Pancreas (tissue), 10 donors: ENCODE results near the gene GALNT17. TPM values are rescaled to one million over a fixed set of nuclear protein-coding genes. Genes with fewer than 3 reads are reported as not detected.

ENCODE experiments used
- ATAC-seq, 4 donors: fragments of 200-7000 bp; cut with Tn5 transposase; one replicate each; pipeline versions ENCODE4 v1.8.0 to v1.9.1; 2020; ENCODE audit warnings: mild to moderate bottlenecking in 4 of 4, moderate library complexity in 4 of 4
- DNase-seq, 6 donors: peaks; one replicate each; pipeline ENCODE4 v3.0.0-alpha.2; 2020
- FAIRE-seq: peaks from 2 replicates; lab custom pipeline; 2012; peaks lifted over from hg19 to GRCh38; lab: Jason Lieb, UNC
- H3K27ac ChIP-seq, 4 donors: fragments of 200-600 bp; sonication (generic); 1 replicate in 3 of 4; 2 replicates in 1 of 4; pipeline versions ENCODE4 v1.5.0 to v1.8.0; 2020
- H3K27me3 ChIP-seq, 4 donors: fragments of 200-600 bp; one replicate each; pipeline ENCODE4 v1.8.0; 2021
- H3K36me3 ChIP-seq, 3 donors: fragments of 200-600 bp; sonication (generic) in 1 of 3; one replicate each; pipeline versions ENCODE4 v1.5.0 to v1.8.0; 2020 to 2021
- H3K4me1 ChIP-seq, 3 donors: fragments of 200-600 bp; one replicate each; pipeline ENCODE4 v1.8.0; 2021
- H3K4me3 ChIP-seq, 4 donors: fragments of 200-600 bp; sonication (generic) in 2 of 4; one replicate each; pipeline versions ENCODE4 v1.5.0 to v1.8.0; 2020 to 2021
- H3K9me3 ChIP-seq, 4 donors: fragments of 200-600 bp; one replicate each; pipeline ENCODE4 v1.8.0; 2021
- WGBS, 2 donors: extraction: QIAGEN DNeasy Blood & Tissue Kit; methylation state at CpG; one replicate each; pipeline ENCODE4 v1.1.7; 2013; 5-methylcytosine and 5-hydroxymethylcytosine counted together
- intact Hi-C, 3 donors: fragments of 100-400 bp; cut with DNase I; formaldehyde crosslinking; loops; one replicate each; pipeline versions ENCODE4 v1.11.1 to v1.14.2; 2022
- polyA plus RNA-seq, 2 donors: library from polyadenylated mRNA; stranded (reverse); fragments of 200-250 nt; gene quantifications; one replicate each; pipeline ENCODE4 v1.2.3, GENCODE V29; 2013
- total RNA-seq, 6 donors: library from RNA; stranded (reverse); fragmentation: NEBNext Ultra II Directional in 4 of 6; extraction: Animal tissue kit (Norgen Biotek cat#: 25700) in 4 of 6; gene quantifications; one replicate each; pipeline versions ENCODE4 v1.2.1 to v1.2.4, GENCODE V29; 2021 to 2023
- TF ChIP-seq, protein P1 (sequence below), 4 donors: fragments of 200-600 bp; sonication (generic) in 3 of 4; IDR thresholded peaks; one replicate each; pipeline versions ENCODE4 v1.5.0 to v1.8.0; 2021; ENCODE audit warnings: antibody characterized with exemption in 4 of 4
- donor health status: healthy with polysubstance abuse.
- donor health status: DM: no; HTN: no; CAD: no; lungs with moderate emphysema.
- donor health status: DM: no; HTN: no; CAD: no.
- donor health status: control.
- donor health status: control.
- donor health status: Bipolar disorder and iron deficiency.
- donor health status: DM: yes; HTN: yes; CAD: no.
- donor health status: DM: no; HTN: no; CAD: no.
- donor health status: DM: no; HTN: no; CAD: no.
- donor health status: DM: yes; HTN: yes; CAD: no.

Gene GALNT17
- total and polyA plus RNA-seq, 8 donors = 0.70 to 4.6 (median 2.9) TPM

DNA sequence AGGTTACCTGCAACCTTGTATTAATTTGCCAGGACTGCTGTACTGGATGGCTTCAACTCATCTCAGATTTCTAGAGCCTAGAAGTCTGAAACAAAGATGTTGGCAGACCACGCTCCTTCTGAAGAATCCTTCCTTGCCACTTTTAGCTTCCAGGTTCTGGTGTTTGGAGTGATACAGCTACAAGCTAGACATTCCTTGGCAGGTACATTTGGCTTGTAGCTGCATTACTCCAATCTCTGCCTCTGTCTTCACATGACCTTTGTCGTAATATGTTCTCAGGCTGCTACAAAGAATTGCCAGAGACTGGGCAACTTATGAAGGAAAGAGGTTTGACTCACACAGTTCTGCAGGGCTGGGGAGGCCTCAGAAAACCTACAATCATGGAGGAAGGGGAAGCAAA lies 146.3 kb downstream of the GALNT17 start:
- WGBS, 2 donors = 89 to 94% methylated on average over 2 of the region's 2 CpGs

DNA sequence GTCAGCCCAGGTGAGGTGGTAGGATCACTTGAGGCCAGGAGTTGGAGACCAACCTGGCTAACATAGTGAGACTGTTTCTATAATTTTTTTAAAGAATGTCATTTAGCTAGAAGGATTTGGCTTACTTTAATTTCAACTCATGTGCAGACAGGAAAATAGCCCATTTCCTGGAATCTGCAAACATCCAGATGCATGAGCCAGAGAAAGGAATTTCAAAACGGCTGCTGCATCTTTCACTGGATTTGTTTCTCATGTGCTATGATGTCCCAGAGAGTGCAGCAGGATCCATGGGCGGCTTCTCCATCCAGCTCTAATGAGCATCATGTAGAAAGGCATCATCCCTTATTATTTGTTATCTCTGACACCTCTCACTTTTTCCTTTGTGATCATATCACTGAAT lies 149.3 kb downstream of the GALNT17 start:
- H3K36me3 ChIP-seq = no peaks in the 10 kb centered on the region
- ATAC-seq (no peak), FAIRE-seq (no peak), DNase-seq (no peak)
- H3K9me3 ChIP-seq = no peaks in the 10 kb centered on the region
- H3K27ac ChIP-seq = no peak overlapping the region
- TF ChIP-seq, protein P1, sequence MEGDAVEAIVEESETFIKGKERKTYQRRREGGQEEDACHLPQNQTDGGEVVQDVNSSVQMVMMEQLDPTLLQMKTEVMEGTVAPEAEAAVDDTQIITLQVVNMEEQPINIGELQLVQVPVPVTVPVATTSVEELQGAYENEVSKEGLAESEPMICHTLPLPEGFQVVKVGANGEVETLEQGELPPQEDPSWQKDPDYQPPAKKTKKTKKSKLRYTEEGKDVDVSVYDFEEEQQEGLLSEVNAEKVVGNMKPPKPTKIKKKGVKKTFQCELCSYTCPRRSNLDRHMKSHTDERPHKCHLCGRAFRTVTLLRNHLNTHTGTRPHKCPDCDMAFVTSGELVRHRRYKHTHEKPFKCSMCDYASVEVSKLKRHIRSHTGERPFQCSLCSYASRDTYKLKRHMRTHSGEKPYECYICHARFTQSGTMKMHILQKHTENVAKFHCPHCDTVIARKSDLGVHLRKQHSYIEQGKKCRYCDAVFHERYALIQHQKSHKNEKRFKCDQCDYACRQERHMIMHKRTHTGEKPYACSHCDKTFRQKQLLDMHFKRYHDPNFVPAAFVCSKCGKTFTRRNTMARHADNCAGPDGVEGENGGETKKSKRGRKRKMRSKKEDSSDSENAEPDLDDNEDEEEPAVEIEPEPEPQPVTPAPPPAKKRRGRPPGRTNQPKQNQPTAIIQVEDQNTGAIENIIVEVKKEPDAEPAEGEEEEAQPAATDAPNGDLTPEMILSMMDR (IDR thresholded peaks at IDR 0.05) = no peak
- intact Hi-C loops = no loop called here
- WGBS, 2 donors = 71 to 76% methylated on average over 2 of the region's 2 CpGs
- H3K27me3 ChIP-seq = no peaks in the 10 kb centered on the region
- no peaks in the 10 kb centered on the region for H3K4me1 ChIP-seq
- H3K4me3 ChIP-seq = no peak overlapping the region

More for the DNA sequence above, 146.3 kb downstream of the GALNT17 start:
- H3K9me3 ChIP-seq = no peaks in the 10 kb centered on the region
- DNase-seq (no peak), FAIRE-seq (no peak), ATAC-seq (no peak)
- peaks cover 0 to 1% (median 0%) of the 10 kb centered on the region in 3 donors for H3K4me1 ChIP-seq
- H3K27me3 ChIP-seq = no peaks in the 10 kb centered on the region
- TF ChIP-seq, protein P1 (IDR thresholded peaks at IDR 0.05) = no peak
- intact Hi-C loops = loop anchor here in 1 of 3 donors (10.0 kb wide), 1 partner anchor 87 kb away; no protein-coding TSS in a partner anchor
- no peaks in the 10 kb centered on the region for H3K36me3 ChIP-seq
- no peak overlapping the region for H3K4me3 ChIP-seq
- no peak overlapping the region for H3K27ac ChIP-seq

DNA sequence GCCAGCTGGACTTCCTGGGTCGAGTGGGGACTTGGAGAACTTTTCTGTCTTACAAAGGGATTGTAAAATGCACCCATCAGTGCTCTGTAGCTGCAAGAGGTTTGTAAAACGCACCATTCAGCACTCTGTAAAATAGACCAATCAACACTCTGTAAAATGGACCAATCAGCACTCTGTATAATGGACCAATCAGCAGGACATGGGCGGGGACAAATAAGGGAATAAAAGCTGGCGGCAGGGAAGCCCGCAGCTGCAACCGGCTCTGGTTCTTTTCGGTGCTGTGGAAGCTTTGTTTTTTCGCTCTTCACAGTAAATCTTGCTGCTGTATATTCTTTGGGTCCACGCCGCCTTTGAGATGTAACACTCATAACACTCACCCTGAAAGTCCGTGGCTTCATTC lies 151.9 kb downstream of the GALNT17 start:
- TF ChIP-seq, protein P1 (IDR thresholded peaks at IDR 0.05) = no peak
- H3K27ac ChIP-seq = no peak overlapping the region
- WGBS, 2 donors = 82 to 86% methylated on average over 11 of the region's 11 CpGs
- ATAC-seq = no peak
- FAIRE-seq = no peak
- intact Hi-C loops = no loop called here
- no peaks in the 10 kb centered on the region for H3K27me3 ChIP-seq
- H3K4me3 ChIP-seq = no peak overlapping the region
- H3K4me1 ChIP-seq = no peaks in the 10 kb centered on the region
- H3K9me3 ChIP-seq = no peaks in the 10 kb centered on the region
- no peaks in the 10 kb centered on the region for H3K36me3 ChIP-seq
- DNase-seq = no peak

DNA sequence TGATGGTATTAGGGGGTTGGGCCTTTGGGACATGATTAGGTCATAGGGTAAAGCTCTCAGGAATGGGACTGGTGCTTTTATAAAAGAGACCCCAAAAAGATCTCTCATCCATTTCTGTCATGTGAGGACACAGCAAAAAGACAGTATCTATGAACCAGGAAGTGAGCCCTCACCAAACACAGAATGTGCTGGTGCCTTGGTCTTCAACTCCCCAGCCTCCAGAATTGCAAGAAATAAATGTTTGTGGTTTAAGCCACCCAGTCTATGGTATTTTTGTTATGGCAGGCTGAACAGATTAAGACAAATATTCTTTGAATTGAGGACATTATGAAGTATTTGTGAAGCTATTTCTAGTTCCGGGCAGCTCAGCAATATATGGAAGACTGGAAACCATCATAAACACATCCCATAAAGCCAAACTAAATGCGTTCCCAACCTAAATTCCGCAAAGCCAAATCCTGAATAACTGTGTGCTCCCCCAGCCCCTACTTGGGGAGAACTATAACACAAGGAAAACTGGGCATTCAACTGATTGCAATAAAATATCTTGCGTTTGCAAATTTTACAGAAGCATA lies 153.7 kb downstream of the GALNT17 start:
- no peaks in the 10 kb centered on the region for H3K27me3 ChIP-seq
- H3K4me1 ChIP-seq = no peaks in the 10 kb centered on the region
- WGBS, 2 donors = 92 to 96% methylated on average over 4 of the region's 4 CpGs
- FAIRE-seq = no peak
- intact Hi-C loops = no loop called here
- H3K27ac ChIP-seq = no peak overlapping the region
- TF ChIP-seq, protein P1 (IDR thresholded peaks at IDR 0.05) = no peak
- H3K4me3 ChIP-seq = no peak overlapping the region
- no peak for ATAC-seq
- H3K9me3 ChIP-seq = no peaks in the 10 kb centered on the region
- DNase-seq = no peak
- no peaks in the 10 kb centered on the region for H3K36me3 ChIP-seq

DNA sequence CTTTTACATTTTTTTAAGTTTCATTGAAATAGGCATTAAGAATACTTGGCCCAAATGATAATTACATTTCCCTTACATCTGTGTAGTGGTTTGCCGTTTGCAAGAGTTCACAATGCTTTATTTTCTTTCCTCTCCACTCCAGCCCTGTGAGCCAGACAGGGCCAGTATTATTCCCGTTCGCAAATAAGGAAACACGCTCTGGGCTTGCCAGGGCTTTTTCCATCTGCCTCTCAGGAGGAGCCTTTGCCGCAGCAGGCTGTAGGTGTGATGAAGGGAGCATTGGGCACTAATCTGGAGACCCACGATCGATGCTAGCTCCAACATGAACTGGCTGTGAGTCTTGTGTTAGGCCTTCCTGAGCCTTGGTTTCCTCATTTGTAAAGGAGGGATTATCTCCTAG lies 154.4 kb downstream of the GALNT17 start:
- ATAC-seq (no peak), FAIRE-seq (no peak), DNase-seq (no peak)
- H3K27me3 ChIP-seq = no peaks in the 10 kb centered on the region
- no peaks in the 10 kb centered on the region for H3K4me1 ChIP-seq
- intact Hi-C loops = no loop called here
- TF ChIP-seq, protein P1 (IDR thresholded peaks at IDR 0.05) = no peak
- H3K27ac ChIP-seq = no peak overlapping the region
- no peak overlapping the region for H3K4me3 ChIP-seq
- 80 to 87% methylated on average over 7 of the region's 7 CpGs for WGBS, 2 donors
- H3K36me3 ChIP-seq = no peaks in the 10 kb centered on the region
- H3K9me3 ChIP-seq = no peaks in the 10 kb centered on the region
